HG03196 (cell line): ENCODE measurements around the gene TPRN.

Experiments
- ATAC-seq: cut with Tn5 transposase; IDR thresholded peaks from one replicate; pipeline ENCODE4 v1.9.1; 2021; ENCODE audit not compliant: unreplicated experiment

TPRN gene

DNA sequence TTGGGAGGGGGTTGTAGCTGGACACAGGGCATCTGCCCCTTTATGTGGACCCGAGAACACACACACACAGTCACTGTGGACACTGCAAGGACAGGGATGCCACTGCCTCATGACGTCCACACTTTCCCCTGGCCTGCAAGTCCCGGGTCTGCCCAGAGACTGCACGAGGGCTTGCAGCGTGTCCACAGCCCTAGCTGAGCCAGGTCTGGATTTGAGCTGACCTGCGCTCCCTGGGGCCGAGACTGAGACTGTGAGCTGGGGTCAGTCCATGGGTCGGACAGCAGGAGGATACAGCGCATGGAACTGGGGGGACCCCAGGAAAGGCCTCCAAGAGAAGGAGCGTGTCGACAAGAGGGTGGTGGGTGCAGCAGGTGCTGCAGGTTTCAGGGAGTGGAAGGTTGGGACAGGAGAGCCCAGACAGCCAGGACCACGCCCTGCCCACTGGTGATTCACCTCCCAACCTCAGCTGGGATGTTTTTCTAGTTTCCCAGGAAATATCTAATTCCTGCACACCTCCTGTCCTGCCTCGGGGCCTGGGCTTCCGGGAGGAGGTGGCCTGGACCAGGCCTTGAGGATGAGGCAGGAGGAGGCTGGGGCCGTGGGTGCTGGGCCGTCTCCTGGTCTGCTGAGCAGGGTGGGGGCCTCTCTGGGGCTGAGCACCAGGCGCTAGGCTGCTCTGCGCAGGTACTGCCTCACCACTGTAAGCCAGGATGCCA, 26.0 kb upstream of the TPRN start:
- ATAC-seq, result no peak

DNA sequence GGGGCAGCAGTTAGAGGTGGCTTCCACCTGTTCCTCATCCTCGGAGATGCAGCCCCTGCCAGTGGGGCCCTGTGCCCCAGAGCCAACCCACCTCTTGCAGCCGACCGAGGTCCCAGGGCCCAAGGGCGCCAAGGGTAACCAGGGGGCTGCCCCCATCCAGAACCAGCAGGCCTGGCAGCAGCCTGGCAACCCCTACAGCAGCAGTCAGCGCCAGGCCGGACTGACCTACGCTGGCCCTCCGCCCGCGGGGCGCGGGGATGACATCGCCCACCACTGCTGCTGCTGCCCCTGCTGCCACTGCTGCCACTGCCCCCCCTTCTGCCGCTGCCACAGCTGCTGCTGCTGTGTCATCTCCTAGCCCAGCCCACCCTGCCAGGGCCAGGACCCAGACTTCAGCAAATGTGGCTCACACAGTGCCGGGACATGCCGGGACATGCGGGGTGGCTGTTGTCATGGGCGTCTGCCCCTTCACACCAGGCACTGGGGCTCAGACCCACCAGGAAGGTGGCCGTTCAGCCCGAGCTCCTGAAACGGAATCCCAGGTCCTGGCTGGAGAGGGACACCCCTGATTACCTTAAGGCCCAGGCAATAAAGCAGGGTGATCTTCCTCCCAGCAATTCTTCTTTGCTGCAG, 25.3 kb upstream of the TPRN start:
- no peak for ATAC-seq

DNA sequence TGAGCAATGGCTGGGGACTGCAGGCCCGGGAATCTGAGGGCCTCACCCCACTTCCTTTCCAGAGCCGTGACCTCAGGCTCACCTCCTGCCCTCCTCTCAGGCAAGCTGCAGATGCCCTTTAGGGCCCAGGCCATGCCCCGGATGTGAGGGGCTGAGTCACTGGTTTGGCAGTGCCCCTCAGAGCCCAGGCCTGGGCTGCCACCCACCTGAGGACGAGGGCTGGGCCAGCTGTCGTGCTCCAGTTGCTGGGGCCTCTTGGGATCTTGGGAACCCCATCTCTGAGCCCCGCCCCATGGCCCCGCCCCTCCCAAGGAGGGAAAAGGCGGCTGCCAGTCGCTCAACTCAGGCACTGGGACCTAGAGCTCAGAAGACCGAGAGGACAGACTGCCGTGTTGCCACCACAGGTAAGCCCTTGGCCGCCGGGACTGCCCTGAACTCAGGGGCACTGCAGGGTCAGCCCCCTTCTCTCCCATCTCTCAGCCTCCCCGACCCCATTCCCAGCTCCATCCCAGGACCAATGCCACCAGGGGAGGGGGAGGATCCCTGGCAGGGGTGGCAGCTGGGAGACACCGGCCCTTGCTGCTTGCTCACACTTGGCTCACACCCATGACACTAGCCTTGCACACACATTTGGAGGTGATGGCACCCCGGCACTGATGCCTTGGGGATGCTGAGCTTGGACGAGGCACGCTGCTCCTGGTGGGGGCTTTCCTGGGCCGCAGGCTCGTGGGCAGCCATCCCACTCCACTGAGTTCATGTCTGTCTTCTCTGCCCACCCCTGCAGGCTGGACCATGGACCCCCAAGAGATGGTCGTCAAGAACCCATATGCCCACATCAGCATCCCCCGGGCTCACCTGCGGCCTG, 24.5 kb upstream of the TPRN start, which contains the start of gene CYSRT1:
Gene CYSRT1 (plus strand): TSS at position 345 of the 865 bp plus-strand sequence. CDS start 448 bp downstream, at position 793.
- ATAC-seq, result no peak

DNA sequence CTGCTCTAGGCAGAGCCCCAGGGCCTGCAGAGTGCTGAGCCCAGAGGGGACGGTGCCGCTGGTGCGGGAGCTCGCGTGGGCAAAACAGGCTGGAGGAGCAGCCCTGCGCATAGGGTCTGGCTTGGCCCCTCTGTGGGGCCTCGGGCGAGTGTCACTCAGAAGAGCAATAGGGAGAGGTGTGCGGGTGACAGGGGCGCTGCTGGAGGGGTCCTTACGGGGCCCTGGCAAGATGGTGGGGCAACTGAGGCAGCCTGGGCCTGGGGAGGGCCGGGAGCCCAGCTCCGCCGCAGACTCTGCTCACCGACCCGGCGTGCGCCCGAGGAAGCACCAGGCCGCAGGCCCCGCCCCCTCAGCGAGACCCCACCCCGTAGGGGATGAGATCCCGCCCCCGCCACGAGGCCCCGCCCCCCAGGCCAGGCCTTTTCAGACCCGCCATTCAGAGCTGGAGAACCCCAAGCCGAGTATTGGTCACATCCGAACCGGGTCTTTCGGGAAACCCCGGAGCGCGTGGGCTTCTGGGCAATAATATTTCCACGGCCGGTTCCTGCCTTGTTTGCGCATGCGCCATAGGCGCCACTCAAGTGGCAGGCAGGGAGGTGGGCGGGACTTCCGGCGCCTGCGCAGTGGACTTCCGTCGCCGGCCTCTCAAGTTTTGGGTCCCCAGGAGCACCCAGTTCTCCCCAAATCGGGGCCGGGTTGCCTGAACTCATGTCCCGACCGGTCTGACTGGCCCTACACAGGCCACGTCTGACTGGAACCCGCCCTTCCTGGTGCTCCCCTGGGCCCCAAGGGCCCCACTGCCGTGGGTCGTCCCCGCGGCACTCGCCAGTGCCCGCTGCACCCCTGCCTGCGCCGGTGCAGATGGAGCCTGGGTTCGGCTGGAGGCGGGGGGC, 22.8 kb upstream of the TPRN start:
- peak; percentile 67 for ATAC-seq

DNA sequence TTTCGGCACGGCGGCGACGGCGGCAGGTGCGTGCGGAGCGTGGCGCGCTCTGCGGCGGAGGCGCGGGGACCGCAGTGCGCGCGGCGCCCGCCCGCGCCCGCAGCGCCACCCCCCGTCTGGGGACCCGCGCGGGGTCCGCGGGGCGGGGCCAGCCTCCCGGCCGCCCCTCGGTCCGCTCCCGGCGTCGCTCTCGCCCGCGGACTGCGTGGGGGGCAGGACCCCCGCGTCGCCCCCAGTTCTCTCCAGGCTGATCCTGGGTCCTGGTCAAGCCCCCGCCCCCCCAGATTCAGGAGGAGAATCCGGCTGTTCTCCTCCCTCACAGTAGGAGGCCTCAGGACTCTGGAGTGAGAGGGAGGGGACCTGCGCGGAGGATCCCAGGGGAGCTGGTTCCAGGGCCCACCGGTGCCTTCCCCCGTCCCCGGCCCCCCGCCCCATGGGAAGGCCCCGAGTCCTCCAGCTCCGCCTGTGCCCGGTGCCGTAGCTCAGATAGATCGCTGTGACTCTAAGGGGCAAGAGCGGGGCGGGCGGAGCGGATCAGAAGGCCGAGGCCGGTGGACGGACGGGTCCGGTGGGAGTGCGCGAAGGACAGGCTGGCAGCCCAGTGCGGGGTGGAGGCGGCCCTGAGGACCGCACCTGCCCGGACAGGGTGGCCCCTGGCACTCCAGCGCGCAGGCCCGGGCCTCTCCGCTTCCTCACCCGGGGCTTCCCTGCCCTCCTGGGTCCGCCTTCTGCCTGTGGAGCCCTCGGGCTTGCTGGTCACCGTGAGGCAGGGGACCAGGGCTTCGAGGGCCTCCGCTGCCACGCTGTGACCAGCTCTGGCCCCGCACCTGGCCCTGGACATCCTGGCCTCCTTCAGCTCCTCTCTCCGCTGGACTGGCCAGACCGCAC, 21.9 kb upstream of the TPRN start, which contains the start of gene RNF208:
Gene RNF208 (minus strand): TSS at position 51 of the 888 bp plus-strand sequence. CDS start 1,028 bp downstream, outside the sequence.
- ATAC-seq, result peak; percentile 5

DNA sequence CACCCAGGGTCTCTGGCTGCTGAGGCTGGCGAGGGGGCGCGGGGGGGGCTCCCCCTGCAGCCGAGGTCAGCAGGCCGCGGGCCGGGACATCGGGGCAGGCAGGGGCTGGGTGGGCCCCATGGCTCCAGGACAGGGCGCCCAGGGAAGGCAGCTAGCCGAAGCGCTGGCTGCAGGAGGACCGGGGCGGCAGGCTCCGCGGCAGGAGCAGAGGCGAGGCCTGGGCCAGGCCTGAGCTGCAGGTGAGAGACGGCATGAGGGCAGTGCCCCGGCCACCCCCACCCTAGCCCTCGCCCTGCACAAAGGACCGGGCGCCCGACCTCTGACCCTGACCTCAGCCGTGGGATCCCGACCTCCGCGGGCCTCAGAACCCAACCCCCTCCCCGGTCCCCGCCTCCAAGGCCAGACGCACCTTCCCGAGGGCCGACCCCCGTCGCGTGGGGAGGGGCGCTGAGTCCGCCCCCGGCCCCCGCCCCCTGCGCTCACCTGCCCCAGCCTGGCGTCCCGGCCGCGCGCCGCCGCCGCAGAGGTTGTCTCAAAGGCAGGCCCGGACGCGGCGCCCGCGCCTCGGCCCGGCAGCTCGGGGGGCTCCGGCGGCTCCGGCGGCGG, 21.1 kb upstream of the TPRN start:
- ATAC-seq, result no peak

DNA sequence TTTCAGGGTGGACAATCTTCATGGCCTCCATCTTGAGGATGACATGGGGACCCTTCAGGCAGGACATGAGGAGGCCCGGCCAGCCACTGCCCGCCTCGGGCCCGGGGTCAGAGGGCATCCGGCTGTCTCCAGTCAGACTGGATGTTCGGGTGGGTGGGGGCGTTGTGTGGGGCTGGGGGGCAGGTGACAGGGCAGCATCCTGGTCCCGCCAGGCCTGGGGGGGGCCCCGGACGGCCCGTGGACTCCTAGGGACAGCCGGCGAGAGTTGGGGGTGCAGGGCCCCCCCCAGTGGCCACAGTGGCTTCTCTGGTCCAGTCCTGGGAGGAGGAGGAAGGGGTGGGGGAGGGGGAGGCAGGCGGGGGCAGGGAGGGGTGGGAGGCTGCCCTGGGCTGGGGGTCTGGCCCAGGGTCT, 20.6 kb upstream of the TPRN start:
- ATAC-seq, result no peak

DNA sequence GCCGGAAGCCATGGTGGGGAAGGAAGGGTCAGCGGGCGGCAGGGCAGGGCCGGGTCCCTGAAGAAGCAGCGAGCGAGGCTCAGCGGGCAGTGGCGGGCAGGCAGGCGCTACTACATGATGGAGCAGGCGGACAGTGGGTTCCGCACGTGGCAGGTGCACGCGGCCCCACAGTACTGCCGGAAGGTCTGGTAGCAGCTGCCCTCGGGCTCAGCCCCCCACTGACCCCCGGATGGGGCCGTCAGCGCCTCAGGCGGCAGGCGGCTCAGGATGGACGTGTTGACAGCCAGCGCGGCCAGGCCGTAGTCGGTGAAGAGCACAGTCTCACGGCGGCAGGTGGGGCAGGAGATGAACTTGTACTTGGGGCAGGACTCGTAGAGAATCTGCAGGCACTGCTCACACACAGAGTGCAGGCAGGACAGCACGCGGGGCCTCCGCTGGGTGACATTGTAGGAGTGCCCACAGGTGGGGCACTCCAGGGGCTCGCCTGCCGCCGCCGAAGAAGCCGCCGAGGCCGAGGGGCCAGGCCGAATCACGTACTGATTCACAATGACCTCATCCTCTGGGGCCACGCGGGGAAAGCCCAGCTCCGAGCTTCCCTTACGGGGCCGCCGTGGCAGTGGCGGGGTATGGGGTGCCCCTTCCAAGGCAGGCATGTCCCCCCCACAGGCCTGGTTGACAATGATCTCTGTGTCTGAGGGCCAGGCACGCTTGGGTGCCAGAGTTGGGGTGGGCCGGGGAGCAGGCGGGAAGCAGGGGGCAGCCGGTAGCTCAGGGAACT, 20.0 kb upstream of the TPRN start:
- no peak for ATAC-seq

DNA sequence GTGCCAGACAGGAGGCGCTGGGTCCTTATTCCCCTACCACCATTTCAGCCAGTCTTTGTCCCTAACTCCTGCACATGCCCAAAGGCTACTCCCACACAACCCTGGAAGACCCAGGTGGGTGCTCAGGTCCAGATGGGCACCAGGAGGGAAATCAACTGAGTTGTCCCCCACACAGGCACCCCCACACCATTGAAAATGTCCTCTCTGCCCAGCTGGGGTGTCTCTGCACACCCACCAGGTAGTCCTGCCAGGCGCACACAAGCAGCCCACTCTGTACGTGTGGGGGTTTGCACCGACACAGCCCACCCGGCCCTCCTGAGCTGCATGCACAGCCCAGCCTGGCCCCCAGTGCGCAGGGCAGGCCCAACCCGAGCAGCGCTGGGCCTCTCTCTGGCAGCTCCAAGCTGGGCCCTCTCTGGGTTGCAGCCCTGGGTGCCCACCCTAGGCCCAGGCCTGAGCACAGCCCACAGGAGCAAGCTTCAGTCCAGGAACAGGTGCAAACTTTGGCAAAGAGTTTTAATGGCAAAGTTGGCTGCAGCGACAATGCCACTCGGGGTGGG, 19.3 kb upstream of the TPRN start:
- ATAC-seq, result no peak

DNA sequence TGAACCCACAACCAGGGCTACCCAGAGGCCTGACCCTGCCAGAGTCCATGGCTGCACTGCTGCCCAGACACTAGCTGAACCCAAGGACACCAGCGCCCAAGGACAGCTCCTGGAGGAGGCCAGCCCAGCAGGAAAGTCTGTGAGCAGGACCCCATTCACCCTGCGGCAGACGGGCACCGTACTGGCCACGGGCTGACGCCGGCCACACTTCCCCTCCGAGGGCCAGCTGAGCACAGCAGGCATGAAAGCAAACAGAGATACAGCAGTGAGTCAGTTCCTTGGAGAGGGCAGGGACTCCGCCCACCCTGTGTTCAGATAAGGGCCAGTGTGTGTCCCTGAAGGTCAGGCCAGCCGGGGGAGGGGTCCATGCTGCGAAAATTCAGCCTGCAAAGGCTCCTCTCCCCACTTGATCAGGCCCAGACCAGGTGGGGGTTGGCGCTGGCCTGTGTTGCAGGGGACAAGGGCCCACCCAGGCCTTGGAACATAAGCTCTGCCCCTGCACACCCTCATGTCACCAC, 18.3 kb upstream of the TPRN start:
- no peak for ATAC-seq

DNA sequence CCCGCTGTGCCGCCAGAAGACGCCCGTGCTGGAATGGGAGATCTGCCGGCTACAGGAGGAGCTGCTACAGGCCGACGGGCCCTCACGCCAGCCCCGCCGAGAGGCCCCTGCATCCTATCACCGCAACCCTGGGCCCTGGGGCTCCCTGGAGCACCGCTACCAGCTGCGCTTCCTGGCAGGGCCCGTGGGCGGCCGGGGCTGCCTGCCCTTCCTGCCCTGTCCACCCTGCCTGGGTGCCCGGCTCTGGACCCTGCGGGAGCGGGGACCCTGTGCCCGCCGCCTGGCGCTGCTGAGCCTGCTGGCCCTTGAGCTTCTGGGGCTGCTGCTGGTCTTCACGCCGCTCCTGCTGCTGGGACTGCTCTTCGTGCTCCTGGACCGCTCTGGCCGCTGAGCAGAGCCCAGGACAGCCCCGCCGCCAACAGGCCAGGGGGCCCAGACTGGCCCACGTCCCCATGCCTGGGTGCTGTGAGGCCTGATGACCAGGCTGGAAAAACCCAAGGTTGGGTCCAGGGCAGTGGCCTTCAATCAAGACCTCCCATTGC, 17.7 kb upstream of the TPRN start:
- ATAC-seq, result no peak

DNA sequence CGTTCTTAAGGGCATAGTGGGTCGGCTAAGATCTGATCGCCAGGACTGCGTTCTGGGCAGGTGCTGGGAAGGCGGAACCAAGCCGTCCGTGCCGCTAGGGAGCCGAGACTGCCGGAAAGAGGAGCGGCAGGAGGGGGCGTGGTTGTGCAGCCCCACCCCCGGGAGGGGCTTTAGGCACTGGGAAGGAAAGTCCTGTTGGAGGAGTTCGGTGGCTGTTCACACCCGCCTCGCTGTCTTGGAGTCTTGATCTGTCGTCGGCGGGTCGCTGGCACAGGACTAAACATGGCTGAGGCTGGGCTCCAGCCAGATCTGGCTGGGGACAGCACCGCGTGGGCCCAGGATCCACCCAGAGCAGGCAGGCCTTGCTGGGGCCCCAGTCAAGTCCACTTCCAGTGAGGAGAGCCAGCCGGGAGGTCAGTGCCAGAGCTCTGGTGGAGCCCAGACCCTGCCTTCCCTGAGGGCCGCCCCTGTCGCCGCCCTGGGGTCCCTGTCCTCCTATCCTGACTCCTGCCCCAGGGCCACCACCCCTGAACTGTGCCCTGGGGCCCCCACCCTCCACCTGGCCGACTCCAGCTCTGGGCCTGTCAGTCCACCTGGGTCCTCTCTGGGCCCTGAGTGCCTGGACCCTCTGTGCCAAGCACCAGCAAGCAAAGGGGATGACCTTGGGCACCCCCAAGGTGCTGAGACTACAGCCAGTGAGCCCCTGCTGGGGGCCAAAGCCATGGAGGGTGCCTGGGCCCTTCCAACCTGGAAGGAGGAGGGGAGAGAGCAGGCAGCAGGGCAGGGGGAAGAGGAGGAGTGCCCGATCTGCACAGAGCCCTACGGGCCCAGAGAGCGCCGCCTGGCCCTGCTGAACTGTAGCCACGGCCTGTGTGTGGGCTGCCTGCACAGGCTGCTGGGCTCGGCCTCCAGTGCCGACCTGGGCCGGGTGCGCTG, 17.0 kb upstream of the TPRN start:
- no peak for ATAC-seq

DNA sequence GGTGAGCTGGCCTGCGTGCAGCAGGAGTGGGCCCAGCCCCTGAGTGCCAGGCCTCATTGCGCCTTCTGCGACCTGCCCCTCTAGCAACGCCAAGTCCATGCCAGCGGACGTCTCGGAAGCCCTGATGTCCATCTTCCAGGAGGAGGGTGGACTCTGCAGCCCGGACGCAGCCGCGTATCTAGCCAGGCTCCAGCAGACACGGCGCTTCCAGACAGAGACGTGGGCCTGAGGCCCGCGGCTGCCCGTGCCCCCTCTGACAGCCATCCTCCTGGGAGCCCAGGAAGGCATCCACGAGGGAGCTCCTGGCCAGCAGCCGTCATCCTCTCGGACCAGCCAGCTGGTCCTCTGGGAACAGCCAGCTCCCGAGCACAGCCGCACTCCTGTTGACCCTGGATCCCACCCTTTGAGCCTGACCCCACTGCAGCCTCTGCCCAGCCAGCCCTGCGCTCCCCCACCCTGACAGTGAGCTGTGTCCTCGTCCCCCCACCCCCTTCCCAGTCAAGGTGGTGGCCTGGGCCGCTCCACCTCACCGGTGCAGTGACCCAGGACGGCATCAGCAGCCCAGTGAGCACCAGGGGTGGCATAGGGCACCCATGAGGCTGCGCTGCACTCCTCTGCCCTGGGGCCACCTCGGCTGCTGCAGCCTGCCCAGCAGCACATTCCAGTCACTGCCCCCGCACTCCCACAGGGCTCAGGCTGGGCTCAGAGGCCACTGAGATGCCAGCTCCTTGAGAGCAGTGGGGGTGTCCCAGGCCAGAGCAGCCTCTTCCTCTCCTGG, 15.8 kb upstream of the TPRN start:
- ATAC-seq, result no peak

DNA sequence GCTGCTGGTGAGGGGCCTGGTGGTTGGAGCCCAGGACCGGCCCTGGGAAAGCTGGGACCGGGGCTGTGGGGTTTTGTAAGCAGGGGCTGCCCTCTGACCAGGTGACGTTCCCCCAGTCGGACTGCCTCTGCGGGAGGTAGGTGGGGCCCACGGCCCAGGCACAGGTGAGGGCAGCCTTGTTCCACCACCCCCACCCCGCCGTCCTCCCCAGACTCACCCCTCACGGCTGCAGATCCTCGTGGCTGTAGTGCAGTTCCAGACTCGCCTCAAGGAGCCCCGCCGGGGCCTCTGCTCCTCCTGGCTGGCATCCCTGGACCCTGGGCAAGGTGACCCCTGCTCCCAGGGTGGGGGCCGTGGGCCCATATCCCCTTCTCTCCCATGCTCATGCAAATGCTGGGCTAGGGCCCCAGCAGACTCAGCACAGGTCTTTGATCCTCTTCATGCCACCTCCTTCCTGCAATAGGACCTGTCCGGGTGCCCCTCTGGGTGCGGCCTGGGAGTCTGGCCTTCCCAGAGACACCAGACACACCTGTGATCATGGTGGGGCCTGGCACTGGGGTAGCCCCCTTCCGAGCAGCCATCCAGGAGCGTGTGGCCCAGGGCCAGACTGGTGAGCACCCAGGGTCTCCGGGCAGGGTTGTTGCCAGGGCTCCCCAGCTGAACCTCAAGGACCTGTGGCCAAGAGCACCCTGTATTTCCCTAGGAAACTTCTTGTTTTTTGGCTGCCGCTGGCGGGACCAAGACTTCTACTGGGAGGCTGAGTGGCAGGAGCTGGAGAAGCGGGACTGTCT, 14.8 kb upstream of the TPRN start:
- ATAC-seq, result no peak

DNA sequence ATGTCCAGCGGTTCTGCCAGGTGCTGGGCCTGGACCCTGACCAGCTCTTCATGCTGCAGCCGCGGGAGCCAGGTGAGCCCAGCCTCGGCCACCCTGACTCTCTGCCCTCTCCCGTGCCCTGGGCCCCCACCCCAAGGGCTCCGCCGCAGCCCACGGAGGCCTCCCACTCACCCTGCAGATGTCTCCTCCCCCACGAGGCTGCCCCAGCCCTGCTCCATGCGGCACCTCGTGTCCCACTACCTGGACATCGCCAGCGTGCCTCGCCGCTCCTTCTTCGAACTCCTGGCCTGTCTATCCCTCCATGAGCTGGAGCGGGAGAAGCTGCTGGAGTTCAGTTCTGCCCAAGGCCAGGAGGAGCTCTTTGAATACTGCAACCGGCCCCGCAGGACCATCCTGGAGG, 14.1 kb upstream of the TPRN start:
- no peak for ATAC-seq
